Measurements from ENCODE around the gene CASP6.
"Not testable (repeated sequence)": the region's sequence is repeated elsewhere in the genome, so short reads cannot be mapped to it uniquely, and the experiment has no call there.

GRCh38 chr4:109678472-109678871, 24.8 kb downstream of the CASP6 start:
- not testable (repeated sequence) for TF ChIP-seq CTCF, POLR2A (IDR thresholded peaks at IDR 0.05)

Measured in uterus (tissue), 2 donors.